Amygdala (tissue), 56 donors: ENCODE results near the gene PTPRR.
A peak's percentile ranks its signal among the peaks of the same experiment; 100 is the strongest.

Experiments used
- DNase-seq, 56 donors: peaks; one replicate each; lab custom pipeline; 2025; lab: John Stamatoyannopoulos, UW

The PTPRR gene, protein sequence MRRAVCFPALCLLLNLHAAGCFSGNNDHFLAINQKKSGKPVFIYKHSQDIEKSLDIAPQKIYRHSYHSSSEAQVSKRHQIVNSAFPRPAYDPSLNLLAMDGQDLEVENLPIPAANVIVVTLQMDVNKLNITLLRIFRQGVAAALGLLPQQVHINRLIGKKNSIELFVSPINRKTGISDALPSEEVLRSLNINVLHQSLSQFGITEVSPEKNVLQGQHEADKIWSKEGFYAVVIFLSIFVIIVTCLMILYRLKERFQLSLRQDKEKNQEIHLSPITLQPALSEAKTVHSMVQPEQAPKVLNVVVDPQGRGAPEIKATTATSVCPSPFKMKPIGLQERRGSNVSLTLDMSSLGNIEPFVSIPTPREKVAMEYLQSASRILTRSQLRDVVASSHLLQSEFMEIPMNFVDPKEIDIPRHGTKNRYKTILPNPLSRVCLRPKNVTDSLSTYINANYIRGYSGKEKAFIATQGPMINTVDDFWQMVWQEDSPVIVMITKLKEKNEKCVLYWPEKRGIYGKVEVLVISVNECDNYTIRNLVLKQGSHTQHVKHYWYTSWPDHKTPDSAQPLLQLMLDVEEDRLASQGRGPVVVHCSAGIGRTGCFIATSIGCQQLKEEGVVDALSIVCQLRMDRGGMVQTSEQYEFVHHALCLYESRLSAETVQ

GRCh38 chr12:70920251-70920851 is at the start of gene PTPRR:
Gene PTPRR, minus strand, starts transcription at chr12:70920738. Its CDS starts 348 bp downstream, at chr12:70920390.
- peak in 34 of 56 donors; percentile 2 to 72 (median 19) for DNase-seq

GRCh38 chr12:70966996-70967790 is 46.7 kb upstream of the PTPRR start:
- DNase-seq: no peak

DNA sequence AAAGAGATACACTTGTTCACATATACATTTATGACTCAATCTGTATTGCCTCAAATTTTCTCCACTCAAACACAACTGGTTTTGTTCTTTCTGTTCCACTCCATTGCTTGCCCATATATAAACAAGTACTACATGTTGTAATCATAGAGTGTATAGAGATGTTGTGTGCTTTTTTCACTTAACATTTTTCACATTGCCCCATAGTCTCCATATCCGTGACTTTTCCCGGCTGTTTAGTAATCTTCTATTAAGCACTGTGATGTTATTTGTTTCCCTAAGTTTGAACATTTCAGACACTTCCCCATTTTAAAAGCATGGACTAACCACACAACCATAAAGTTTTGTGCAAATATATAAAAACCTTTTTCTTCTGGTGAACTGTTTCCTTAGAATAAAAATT is 45.5 kb upstream of the PTPRR start:
- DNase-seq: no peak

DNA sequence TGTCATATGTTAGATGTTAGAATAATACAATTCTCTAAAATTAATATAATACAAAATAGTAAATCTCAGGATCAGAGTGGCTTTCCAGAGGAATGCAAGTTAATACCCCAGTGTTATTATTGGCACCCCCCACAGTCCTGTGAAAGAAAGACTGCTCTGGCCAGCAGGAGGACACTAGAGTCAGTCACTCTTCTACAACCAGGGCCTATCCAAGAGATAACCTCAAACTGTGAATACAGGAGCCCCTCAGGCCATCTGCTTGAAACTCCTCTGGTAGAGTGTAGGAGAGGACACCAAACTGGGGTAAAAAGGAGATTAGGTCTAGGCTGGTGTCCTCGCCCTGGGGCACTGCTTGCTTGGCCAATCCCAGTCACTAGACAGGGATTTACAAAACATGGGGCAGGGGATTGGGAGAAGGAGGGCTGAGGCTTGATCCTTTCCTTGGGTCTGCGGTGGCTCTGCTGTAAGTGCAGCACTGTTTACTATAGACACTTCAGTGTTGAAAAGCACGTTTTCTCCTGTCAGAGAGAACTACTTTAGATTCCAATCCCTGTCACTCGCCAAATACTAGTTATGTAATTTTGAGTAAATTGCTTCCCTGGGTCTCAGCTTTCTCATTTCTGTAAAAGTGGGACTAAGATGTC is 44.5 kb upstream of the PTPRR start:
- DNase-seq: no peak

DNA sequence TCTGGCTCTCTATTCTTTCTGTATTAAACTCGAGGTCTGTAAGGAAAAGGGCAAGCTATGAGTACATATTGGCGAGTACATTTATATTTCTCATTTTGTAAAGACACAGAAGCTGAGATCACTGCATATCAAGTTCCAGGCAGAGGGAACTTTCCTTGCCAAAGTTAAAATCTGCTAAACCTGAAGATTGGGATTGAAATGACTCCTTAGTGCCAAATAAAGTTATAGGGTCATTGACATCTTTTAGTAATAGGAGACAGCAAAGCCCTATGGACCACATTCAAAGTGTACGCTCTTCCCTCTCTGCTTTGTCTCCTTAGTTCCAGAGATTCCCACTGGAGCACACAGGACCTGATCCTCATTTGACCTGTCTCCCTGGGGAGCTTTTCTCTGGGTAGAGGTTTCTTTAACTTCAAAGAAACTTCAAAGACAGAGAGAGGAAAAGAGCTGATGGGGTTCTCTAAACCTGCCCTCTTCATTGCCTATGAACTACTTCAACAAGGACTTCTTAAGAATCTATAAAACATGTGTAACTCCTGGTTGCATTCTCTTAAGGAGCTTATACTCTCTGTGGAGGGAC is 42.6 kb upstream of the PTPRR start:
- no peak for DNase-seq

GRCh38 chr12:70962226-70962794 is 41.8 kb upstream of the PTPRR start:
- no peak for DNase-seq

GRCh38 chr12:70960484-70960883 is 39.9 kb upstream of the PTPRR start:
- no peak for DNase-seq

- DNase-seq: no peak
Measured at GRCh38 chr12:70955415-70955814, 34.9 kb upstream of the PTPRR start.

DNA sequence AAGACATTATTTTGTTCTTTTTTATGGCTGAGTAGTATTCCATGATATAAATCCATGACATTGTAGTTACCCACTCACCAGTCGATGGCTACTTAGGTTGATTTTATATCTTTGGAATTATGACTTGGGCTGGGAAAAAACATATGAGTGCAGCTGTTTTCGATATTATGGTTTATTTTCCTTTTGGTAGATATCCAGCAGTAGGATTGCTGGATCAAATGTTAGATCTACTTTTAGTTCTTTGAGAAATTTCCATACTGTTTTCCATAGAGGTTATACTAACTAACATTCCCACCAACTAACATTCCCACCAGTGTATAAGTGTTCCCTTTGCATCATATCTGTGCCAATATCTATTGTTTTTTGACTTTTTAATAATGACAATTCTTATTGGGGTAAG is 29.9 kb upstream of the PTPRR start:
- DNase-seq: no peak

- no peak for DNase-seq
Measured at GRCh38 chr12:70948976-70949336, 28.4 kb upstream of the PTPRR start.

DNA sequence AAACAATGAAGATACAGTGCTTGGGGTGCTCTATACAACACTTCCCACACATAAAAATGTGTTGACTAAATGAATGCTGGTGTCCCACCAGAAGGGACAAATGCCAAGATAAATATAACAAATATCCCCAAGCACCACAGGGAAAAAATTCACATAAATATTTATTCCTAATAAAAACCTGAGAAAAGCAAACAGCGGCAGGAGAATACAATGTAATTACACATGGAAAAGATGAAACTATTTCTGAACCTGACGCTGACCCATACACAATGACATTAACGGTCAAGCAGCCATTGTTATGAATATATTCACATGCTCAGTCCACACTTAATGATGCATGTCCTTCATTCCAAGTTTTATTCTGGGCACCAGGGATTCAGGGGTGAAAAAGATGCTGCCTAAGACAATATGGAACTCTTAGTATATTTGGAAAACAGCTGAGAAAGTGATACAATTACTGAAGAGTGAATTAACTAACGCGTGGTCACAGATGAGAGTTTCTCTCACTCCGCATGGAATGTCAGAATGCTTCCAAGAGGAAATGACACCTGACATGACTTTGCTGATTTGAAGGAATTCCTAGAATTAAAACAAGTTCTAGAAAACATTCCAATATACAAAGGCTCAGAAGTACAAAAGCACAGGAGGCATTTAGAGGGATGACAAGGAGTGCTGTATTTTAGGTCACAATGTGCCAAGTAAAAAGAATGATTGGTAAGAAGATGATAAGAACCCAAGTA is 27.9 kb upstream of the PTPRR start:
- DNase-seq: no peak

DNA sequence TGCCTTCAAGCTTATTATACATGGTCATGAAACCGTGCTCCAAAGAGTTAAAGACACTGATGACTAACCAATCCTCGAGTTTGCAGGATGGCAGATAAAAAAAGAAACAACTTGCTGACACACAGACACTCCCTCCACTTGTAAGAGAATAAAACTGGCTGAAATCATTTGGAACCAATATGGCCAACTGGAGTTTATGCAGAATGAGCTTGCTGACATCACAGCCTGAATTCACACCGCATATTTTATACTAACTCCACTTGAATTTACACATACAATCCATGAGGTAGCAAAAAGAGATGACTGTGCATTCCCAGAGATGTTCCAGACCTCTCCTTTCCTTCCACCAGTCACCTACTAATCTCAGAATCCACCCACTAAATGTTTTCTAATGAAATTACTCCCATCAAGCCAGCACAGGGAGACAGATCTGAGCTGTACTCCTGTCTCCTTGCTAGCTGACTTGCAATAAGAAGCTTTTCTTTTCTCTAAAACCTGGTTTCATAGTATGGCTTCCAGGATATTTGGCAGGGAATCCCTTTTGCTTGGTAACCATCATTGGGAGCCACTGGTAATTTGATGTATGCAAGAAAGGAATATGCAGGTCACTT is 15.8 kb upstream of the PTPRR start:
- DNase-seq: no peak

DNA sequence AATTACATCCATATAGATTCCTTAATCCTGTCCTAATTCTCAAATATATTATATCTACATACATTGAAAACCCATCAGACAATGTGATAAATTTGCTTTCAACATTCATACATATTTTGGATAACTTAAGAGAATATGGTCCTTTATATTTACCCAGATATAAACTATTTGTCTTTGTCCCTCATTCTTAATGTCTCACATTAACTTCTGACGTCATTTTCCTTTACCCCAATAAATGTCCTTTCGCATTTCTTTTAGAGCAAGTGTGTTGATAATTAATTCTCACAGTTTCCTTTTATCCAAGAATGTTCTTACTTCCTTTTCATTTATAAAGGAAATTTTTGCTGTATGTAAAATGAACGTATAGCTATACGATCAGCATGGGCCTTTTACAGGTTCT is 12.6 kb upstream of the PTPRR start:
- no peak for DNase-seq

DNA sequence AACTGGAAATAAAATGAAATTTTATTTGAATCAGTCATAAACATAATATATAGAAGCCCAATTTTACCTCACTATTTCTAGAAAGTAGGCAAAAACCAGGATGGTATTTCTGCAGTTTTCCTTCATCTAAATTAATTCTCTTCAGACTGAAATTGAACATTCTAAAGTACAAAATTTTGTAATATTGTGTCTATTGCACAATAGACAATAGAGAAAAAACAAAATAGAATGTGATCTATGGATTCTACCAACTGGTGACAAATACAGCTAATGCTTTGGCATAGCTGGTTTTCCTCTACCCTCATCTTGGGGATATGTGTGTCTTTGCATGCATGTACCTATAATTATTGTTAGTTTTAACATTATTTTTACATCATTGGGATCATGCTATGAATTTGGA is 8.5 kb upstream of the PTPRR start:
- no peak for DNase-seq

GRCh38 chr12:70928071-70928470 is 7.5 kb upstream of the PTPRR start:
- DNase-seq: no peak

- DNase-seq: no peak
Measured at GRCh38 chr12:70927356-70927755, 6.8 kb upstream of the PTPRR start.

DNA sequence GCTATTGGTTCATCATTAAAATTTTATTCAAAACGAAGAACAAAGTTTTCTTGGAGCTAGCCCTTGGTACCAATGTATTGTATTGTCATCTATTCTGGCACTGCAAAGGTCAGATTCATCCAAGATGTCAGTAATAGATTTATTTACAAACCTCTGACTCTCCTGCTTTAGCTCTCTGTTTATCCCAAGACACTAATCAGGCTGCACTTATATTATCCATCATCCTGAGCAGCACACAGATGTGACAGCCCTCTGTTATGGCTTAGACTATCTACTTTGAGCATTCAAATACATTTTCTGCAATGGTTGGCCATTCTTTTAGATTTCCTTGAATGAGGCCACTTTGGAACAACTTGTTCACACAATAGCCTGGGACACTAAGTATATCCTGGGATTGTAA is 5.0 kb upstream of the PTPRR start:
- DNase-seq: no peak

DNA sequence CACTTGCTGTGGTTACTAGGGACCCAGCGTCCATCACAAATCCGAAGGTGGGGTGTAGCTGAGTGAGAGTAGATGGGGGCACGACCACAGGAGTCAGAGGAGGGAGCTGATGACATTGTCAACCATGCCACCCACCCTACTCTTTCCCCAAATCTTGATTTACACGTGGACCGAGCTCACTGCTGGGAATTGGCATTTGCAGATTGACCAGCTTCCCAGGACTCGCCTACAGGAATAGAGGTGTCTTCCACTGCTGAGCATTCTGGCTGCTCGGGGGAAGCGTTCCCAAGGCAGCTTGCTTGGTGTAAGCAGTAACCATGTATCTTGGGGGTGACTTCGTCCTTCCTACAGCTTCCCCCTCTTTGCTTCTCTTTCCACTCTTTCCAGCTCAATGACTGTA is 353 bp upstream of the PTPRR start:
- peak in 16 of 56 donors; percentile 0 to 72 (median 18) for DNase-seq
